Activated effector memory CD4-positive, alpha-beta T cell treated with Interleukin-2 at 50 U/mL for 16 hours (primary cell): Measurements from ENCODE around the gene SYT9.
"Not testable (repeated sequence)": the region's sequence is repeated elsewhere in the genome, so short reads cannot be mapped to it uniquely, and the experiment has no call there.

Experiments used
- DNase-seq: peaks from one replicate; pipeline ENCODE4 v3.0.0-alpha.2; 2020

Gene SYT9

GRCh38 chr11:7275133-7275532 is 23.4 kb downstream of the SYT9 start:
- no peak for DNase-seq

GRCh38 chr11:7278314-7278917 is 26.7 kb downstream of the SYT9 start:
- DNase-seq: no peak

GRCh38 chr11:7279676-7280075 is 28.0 kb downstream of the SYT9 start:
- DNase-seq: no peak

- no peak for DNase-seq
These were observed 29.4 kb downstream of the SYT9 start for GRCh38 chr11:7281079-7281478.

- DNase-seq: no peak
These were observed 30.1 kb downstream of the SYT9 start for GRCh38 chr11:7281809-7282208.

GRCh38 chr11:7286178-7286577 is 34.5 kb downstream of the SYT9 start:
- no peak for DNase-seq

- DNase-seq: no peak
These were observed 39.6 kb downstream of the SYT9 start for GRCh38 chr11:7291100-7291829.

GRCh38 chr11:7292922-7293321 is 41.2 kb downstream of the SYT9 start:
- no peak for DNase-seq

- no peak for DNase-seq
These were observed 47.7 kb downstream of the SYT9 start for GRCh38 chr11:7299393-7299792.

- DNase-seq: no peak
These were observed 48.6 kb downstream of the SYT9 start for GRCh38 chr11:7300281-7300680.

GRCh38 chr11:7303146-7303545 is 51.4 kb downstream of the SYT9 start:
- DNase-seq: no peak

- DNase-seq: no peak
These were observed 55.2 kb downstream of the SYT9 start for GRCh38 chr11:7306900-7307299.

- no peak for DNase-seq
These were observed 56.1 kb downstream of the SYT9 start for GRCh38 chr11:7307836-7308235.

- no peak for DNase-seq
These were observed 60.2 kb downstream of the SYT9 start for GRCh38 chr11:7311903-7312302.

GRCh38 chr11:7314811-7315604 is 63.3 kb downstream of the SYT9 start:
- no peak for DNase-seq

GRCh38 chr11:7319501-7319900 is 67.8 kb downstream of the SYT9 start:
- no peak for DNase-seq

GRCh38 chr11:7320306-7320705 is 68.6 kb downstream of the SYT9 start:
- DNase-seq: no peak

- no peak for DNase-seq
These were observed 70.1 kb downstream of the SYT9 start for GRCh38 chr11:7321473-7322450.

GRCh38 chr11:7332451-7332850 is 80.7 kb downstream of the SYT9 start:
- no peak for DNase-seq

GRCh38 chr11:7332962-7333361 is 81.3 kb downstream of the SYT9 start:
- no peak for DNase-seq

- DNase-seq: not testable (repeated sequence)
These were observed 83.7 kb downstream of the SYT9 start for GRCh38 chr11:7335442-7335841.

- no peak for DNase-seq
These were observed 89.8 kb downstream of the SYT9 start for GRCh38 chr11:7341551-7341950.
